Spleen (tissue), 11 donors: ENCODE data around the gene NDUFS2. TPM values are rescaled to one million over a fixed set of nuclear protein-coding genes. Genes with fewer than 3 reads are reported as not detected.

Experiments
- DNase-seq: peaks from one replicate; pipeline ENCODE4 v3.0.0-alpha.2; 2020
- H3K27ac ChIP-seq, 8 donors: fragments of 200-600 bp; sonication (generic) in 7 of 8; 1 replicate in 4 of 8; 2 replicates in 4 of 8; pipeline versions ENCODE4 v1.5.0 to v1.8.0; 2016 to 2021; ENCODE audit warnings: inconsistent platforms in 4 of 8, mild to moderate bottlenecking in 4 of 8, moderate library complexity in 1 of 8
- H3K27me3 ChIP-seq, 7 donors: fragments of 200-600 bp; sonication (generic) in 6 of 7; replicated peaks in 1 of 7; 1 replicate in 4 of 7; 2 replicates in 3 of 7; pipeline versions ENCODE4 v1.5.0 to v1.8.0; 2016 to 2021; ENCODE audit warnings: inconsistent platforms in 3 of 7, mild to moderate bottlenecking in 1 of 7
- H3K36me3 ChIP-seq, 6 donors: fragments of 200-600 bp; sonication (generic) in 5 of 6; 1 replicate in 4 of 6; 2 replicates in 2 of 6; pipeline versions ENCODE4 v1.5.0 to v1.8.0; 2016 to 2021; ENCODE audit warnings: inconsistent platforms in 2 of 6
- H3K4me1 ChIP-seq, 6 donors: fragments of 200-600 bp; sonication (generic) in 5 of 6; 1 replicate in 3 of 6; 2 replicates in 3 of 6; pipeline versions ENCODE4 v1.5.0 to v1.8.0; 2016 to 2021; ENCODE audit warnings: inconsistent platforms in 3 of 6
- H3K4me3 ChIP-seq, 8 donors: fragments of 200-600 bp; sonication (generic) in 7 of 8; 1 replicate in 4 of 8; 2 replicates in 4 of 8; pipeline versions ENCODE4 v1.5.0 to v1.8.0; 2016 to 2021; ENCODE audit warnings: inconsistent platforms in 4 of 8, mild to moderate bottlenecking in 4 of 8, moderate library complexity in 2 of 8
- H3K9me3 ChIP-seq, 8 donors: fragments of 200-600 bp; sonication (generic) in 7 of 8; 1 replicate in 4 of 8; 2 replicates in 4 of 8; pipeline versions ENCODE4 v1.5.0 to v1.8.0; 2016 to 2021; ENCODE audit warnings: inconsistent platforms in 4 of 8
- CTCF ChIP-seq, 11 experiments: fragments of 200-600 bp in 7 of 11; fragments of 450-650 bp in 4 of 11; sonication (generic) in 4 of 11; IDR thresholded peaks in 8 of 11; conservative IDR thresholded peaks in 3 of 11; 1 replicate in 7 of 11; 2 replicates in 4 of 11; pipeline versions ENCODE4 v1.4.0 to v1.8.0; 2016 to 2021; ENCODE audit warnings: antibody characterized with exemption in 11 of 11, inconsistent platforms in 4 of 11, mild to moderate bottlenecking in 1 of 11
- POLR2A ChIP-seq, 3 donors: fragments of 450-650 bp; IDR thresholded peaks; one replicate each; pipeline ENCODE4 v1.5.1; 2017; ENCODE audit warnings: antibody characterized with exemption in 3 of 3, mild to moderate bottlenecking in 1 of 3
- POLR2AphosphoS5 ChIP-seq, 3 donors: sonication (generic); formaldehyde crosslinking; IDR thresholded peaks; one replicate each; pipeline ENCODE4 v1.5.1; 2017; ENCODE audit warnings: antibody characterized with exemption in 3 of 3
- WGBS, 5 donors: extraction: QIAGEN DNeasy Blood & Tissue Kit in 3 of 5; methylation state at CpG; one replicate each; pipeline versions ENCODE4 v1.1.5 to v1.1.7; 2013 to 2018; 5-methylcytosine and 5-hydroxymethylcytosine counted together
- intact Hi-C: fragments of 100-400 bp; cut with DNase I; formaldehyde crosslinking; loops from one replicate; pipeline ENCODE4 v1.15.0; 2023; ENCODE audit warnings: low total_unique reads
- polyA plus RNA-seq, 3 donors: library from polyadenylated mRNA; stranded (reverse); fragments of 200-250 nt; gene quantifications; one replicate each; pipeline ENCODE4 v1.2.1, GENCODE V29; 2013
- total RNA-seq, 7 donors: library from RNA; depleted of rRNA in 3 of 7; stranded (reverse); fragments of >200 nt in 3 of 7; fragmentation: NEBNext Ultra II Directional in 4 of 7; extraction: Animal tissue kit (Norgen Biotek cat#: 25700) in 4 of 7; gene quantifications; one replicate each; pipeline versions ENCODE4 v1.1.0 to v1.2.1, GENCODE V29; 2016 to 2021
- donor health status: healthy with polysubstance abuse.
- donor health status: DM: no; HTN: no; CAD: no; lungs with moderate emphysema.
- donor health status: DM: no; HTN: no; CAD: no.
- donor health status: Bipolar disorder and iron deficiency.
- donor health status: healthy.
- donor health status: DM: no; HTN: no; CAD: no.
- donor health status: DM: yes; HTN: yes; CAD: no.

The NDUFS2 gene
- total and polyA plus RNA-seq, 10 donors: 27.0 to 110 (median 83.6) TPM

- Histone ChIP-seq H3K4me3 (no peak overlapping the region), H3K4me1 (peaks cover 21 to 76% (median 41%) of the 10 kb centered on the region in 6 donors), H3K27ac (peak overlapping the region in 6 of 8 donors; percentile 6 to 97 (median 84)), H3K36me3 (peaks cover 16 to 100% (median 93%) of the 10 kb centered on the region in 6 donors), H3K27me3 (no peaks in the 10 kb centered on the region), H3K9me3 (no peaks in the 10 kb centered on the region)
- DNase-seq: peak; percentile 90
- 40 to 45% (median 43%) methylated on average over 11 of the region's 11 CpGs for WGBS, 5 donors
- intact Hi-C loops: no loop called here
- TF ChIP-seq POLR2AphosphoS5 (IDR thresholded peaks at IDR 0.05) (peak in 1 of 3 donors; percentile 70), POLR2A (IDR thresholded peaks at IDR 0.05) (no peak), CTCF (IDR thresholded peaks at IDR 0.05 in 8 of 11, conservative IDR thresholded peaks at IDR 0.05 in 3 of 11) (peak; percentile 77 to 93 (median 88))
These were observed 7.7 kb downstream of the NDUFS2 start for GRCh38 chr1:161209790-161210409.

GRCh38 chr1:161214369-161214768 is 12.2 kb downstream of the NDUFS2 start:
- 72 to 92% (median 76%) methylated on average over 9 of the region's 9 CpGs for WGBS, 5 donors
- Histone ChIP-seq H3K27ac (peak overlapping the region in 7 of 8 donors; percentile 78 to 95 (median 91)), H3K4me1 (peaks cover 6 to 73% (median 32%) of the 10 kb centered on the region in 6 donors), H3K4me3 (peak overlapping the region in 6 of 8 donors; percentile 4 to 68 (median 44)), H3K9me3 (no peaks in the 10 kb centered on the region), H3K36me3 (peaks cover 16 to 75% (median 57%) of the 10 kb centered on the region in 6 donors), H3K27me3 (no peaks in the 10 kb centered on the region)
- intact Hi-C loops: no loop called here
- DNase-seq: no peak
- TF ChIP-seq CTCF (IDR thresholded peaks at IDR 0.05 in 8 of 11, conservative IDR thresholded peaks at IDR 0.05 in 3 of 11) (no peak), POLR2AphosphoS5 (IDR thresholded peaks at IDR 0.05) (peak in 1 of 3 donors; percentile 55), POLR2A (IDR thresholded peaks at IDR 0.05) (no peak)

- Histone ChIP-seq H3K36me3 (peaks cover 13 to 72% (median 50%) of the 10 kb centered on the region in 6 donors), H3K4me1 (peaks cover 0 to 72% (median 25%) of the 10 kb centered on the region in 6 donors), H3K27me3 (no peaks in the 10 kb centered on the region), H3K27ac (peak within 1 kb of the TSS in 7 of 8 donors; percentile 78 to 95 (median 91)), H3K4me3 (peak within 1 kb of the TSS; percentile 12 to 68 (median 36)), H3K9me3 (no peaks in the 10 kb centered on the region)
- 22 to 55% (median 27%) methylated on average over 10 of the region's 10 CpGs for WGBS, 5 donors
- intact Hi-C loops: no loop called here
- TF ChIP-seq CTCF (IDR thresholded peaks at IDR 0.05 in 8 of 11, conservative IDR thresholded peaks at IDR 0.05 in 3 of 11) (no peak), POLR2A (IDR thresholded peaks at IDR 0.05) (peak in 1 of 3 donors; percentile 49), POLR2AphosphoS5 (IDR thresholded peaks at IDR 0.05) (peak; percentile 79 to 90 (median 80))
- peak; percentile 91 for DNase-seq
These were observed 12.9 kb downstream of the NDUFS2 start, which contains the start of gene FCER1G for GRCh38 chr1:161215076-161215475. FCER1G (plus strand) TSS chr1:161215295; CDS start chr1:161215322, 27 bp downstream.
